K562 (cell line): ENCODE results near the gene ZNF474. TPM values are rescaled to one million over a fixed set of nuclear protein-coding genes. Genes with fewer than 3 reads are reported as not detected.

ENCODE experiments used
- ARID1B ChIP-seq: fragments of 450-650 bp; IDR thresholded peaks from 2 replicates; pipeline ENCODE4 v1.6.1; 2016; ENCODE audit warnings: antibody characterized with exemption, mild to moderate bottlenecking, inconsistent platforms
- BRF1 ChIP-seq: IDR thresholded peaks from 3 replicates; pipeline ENCODE4 v1.6.1; 2011; ENCODE audit warnings: borderline replicate concordance, mild to moderate bottlenecking; ENCODE audit not compliant: insufficient read length; ENCODE audit errors: extremely low read depth
- CBX2 ChIP-seq: fragments of 200-600 bp; sonication (generic); IDR thresholded peaks from one replicate; pipeline ENCODE4 v1.6.1; 2012; ENCODE audit warnings: mild to moderate bottlenecking, low read length, inconsistent platforms; ENCODE audit not compliant: insufficient read depth, poor library complexity, severe bottlenecking
- CHCHD3 ChIP-seq: fragments of 250-450 bp; sonication (Bioruptor Pico); IDR thresholded peaks from 2 replicates; pipeline ENCODE4 v2.1.2; 2022; ENCODE audit warnings: mild to moderate bottlenecking
- CTCF ChIP-seq, 3 experiments: IDR thresholded peaks in 2 of 3; conservative IDR thresholded peaks in 1 of 3; 2 replicates each; pipeline ENCODE4 v1.5.1; 2011 to 2012; ENCODE audit warnings: low read length in 3 of 3, mild to moderate bottlenecking in 3 of 3, control low read depth in 2 of 3, improper control_type of control experiment in 1 of 3, inconsistent platforms in 1 of 3, low read depth in 1 of 3, mixed read lengths in 1 of 3, moderate library complexity in 1 of 3; ENCODE audit not compliant: insufficient read depth in 2 of 3
- SMAD3 ChIP-seq: fragments of 450-650 bp; formaldehyde crosslinking; conservative IDR thresholded peaks from 2 replicates; pipeline ENCODE4 v1.4.0; 2020; ENCODE audit warnings: mild to moderate bottlenecking
- SMC3 ChIP-seq: conservative IDR thresholded peaks from 2 replicates; pipeline ENCODE4 v1.6.1; 2011; ENCODE audit warnings: low read depth, low read length, improper control_type of control experiment; ENCODE audit not compliant: insufficient read depth
- ZNF444 ChIP-seq: fragments of 250-450 bp; sonication (Bioruptor Pico); IDR thresholded peaks from 2 replicates; pipeline ENCODE4 v1.4.0; 2020; ENCODE audit warnings: mild to moderate bottlenecking, moderate library complexity
- ZNF511 ChIP-seq: sonication (generic); formaldehyde crosslinking; IDR thresholded peaks from 2 replicates; pipeline ENCODE4 v1.8.0; 2022; ENCODE audit warnings: mild to moderate bottlenecking, missing genetic modification reagents
- ZNF561 ChIP-seq: fragments of 450-650 bp; formaldehyde crosslinking; conservative IDR thresholded peaks from 2 replicates; pipeline ENCODE4 v1.4.0; 2020; ENCODE audit warnings: mild to moderate bottlenecking, moderate library complexity
- polyA plus RNA-seq, 8 experiments: library from polyadenylated mRNA; depleted of rRNA in 4 of 8; stranded (reverse) in 5 of 8; unstranded in 3 of 8; fragments of >200 nt; fragmentation: Nextera tagmentation in 2 of 8; fragmentation: Illumina TruSeq in 1 of 8; extraction: Ambion mirVana in 2 of 8; extraction: Trizol in 1 of 8; gene quantifications; 2 replicates each; pipeline versions ENCODE4 v1.2.1 to v1.2.3, GENCODE V29; 2011 to 2014; ENCODE audit warnings: inconsistent platforms in 1 of 8, missing spikeins in 1 of 8
- total RNA-seq, 7 experiments: library from RNA; depleted of rRNA in 6 of 7; stranded (reverse); fragments of >200 nt in 6 of 7; fragmentation: Illumina TruSeq in 2 of 7; extraction: Trizol in 2 of 7; gene quantifications; 2 replicates each; pipeline versions ENCODE4 v1.2.1 to v1.2.3, GENCODE V29; 2011 to 2021; ENCODE audit warnings: low replicate concordance in 1 of 7

The ZNF474 gene
- total and polyA plus RNA-seq, 9 of the 15 experiments (the other 6 are each of a cell fraction or from before 2014, with no cell fraction given) = 0.16 to 0.62 (median 0.39) TPM

DNA sequence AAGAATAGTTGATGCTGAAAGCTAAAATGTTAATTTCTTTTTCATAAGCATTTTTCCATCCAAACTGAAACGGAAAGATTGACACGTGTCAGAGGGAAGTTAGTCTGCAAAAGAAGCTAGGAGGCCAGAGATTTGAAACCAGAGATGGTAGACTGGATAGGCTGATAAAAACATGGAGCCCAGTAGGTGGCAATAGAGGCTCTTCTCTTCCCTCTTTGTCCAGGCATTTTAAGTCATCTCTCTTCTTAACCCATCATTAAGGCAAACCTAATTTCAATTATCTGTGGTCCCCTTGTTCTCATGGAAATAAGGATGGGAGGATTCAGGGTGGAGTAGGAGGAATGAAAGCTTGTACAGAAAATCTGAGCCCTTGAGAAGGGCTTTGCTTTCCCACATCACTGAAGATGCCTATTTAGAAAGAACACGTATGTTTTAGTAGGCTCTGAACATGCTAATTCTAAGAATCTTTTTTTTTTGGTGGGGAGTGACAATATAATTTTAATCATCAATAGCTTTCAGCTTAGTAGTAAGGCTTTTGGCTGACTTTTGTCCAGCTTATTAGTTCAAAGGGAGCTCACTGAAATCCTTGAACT lies 66.6 kb downstream of the ZNF474 start (continued):
- no peak for TF ChIP-seq ARID1B
- no peak for TF ChIP-seq BRF1
- no peak for TF ChIP-seq ZNF511
- no peak for TF ChIP-seq ZNF561 (CRISPR knock-in tag)
- TF ChIP-seq SMC3 = 0 out of 2 replicates have a peak, but pooled peaks have one; percentile 23
- no peak for TF ChIP-seq CHCHD3 (CRISPR knock-in tag)
- no peak for TF ChIP-seq SMAD3 (CRISPR knock-in tag)
- TF ChIP-seq CTCF (IDR thresholded peaks at IDR 0.05 in 2 of 3, conservative IDR thresholded peaks at IDR 0.05 in 1 of 3; ENCODE audit: insufficient read depth in 2 of 3, low read depth in 1 of 3, low read length in 3 of 3) = peak; percentile 53 to 68 (median 58)
- no peak for TF ChIP-seq ZNF444 (CRISPR knock-in tag)
- TF ChIP-seq CBX2 = no peak
